Frontal cortex (tissue), 4 donors: ENCODE measurements around the gene CD2BP2. TPM values are rescaled to one million over a fixed set of nuclear protein-coding genes. Genes with fewer than 3 reads are reported as not detected.

ENCODE experiments used
- DNase-seq, 2 donors: peaks; one replicate each; pipeline ENCODE4 v3.0.0; 2012; ENCODE audit warnings: low spot score in 2 of 2
- FAIRE-seq: peaks from 2 replicates; lab custom pipeline; 2012; peaks lifted over from hg19 to GRCh38; lab: Jason Lieb, UNC
- total RNA-seq: library from RNA; depleted of rRNA; stranded (reverse); fragments of >200 nt; gene quantifications from one replicate; pipeline ENCODE4 v1.2.3, GENCODE V29; 2014
- donor health status: control.
- donor health status: control.
- donor health status: control.

Gene CD2BP2
- total RNA-seq, 1 donor from 2014 or later, result 38.7 TPM

DNA sequence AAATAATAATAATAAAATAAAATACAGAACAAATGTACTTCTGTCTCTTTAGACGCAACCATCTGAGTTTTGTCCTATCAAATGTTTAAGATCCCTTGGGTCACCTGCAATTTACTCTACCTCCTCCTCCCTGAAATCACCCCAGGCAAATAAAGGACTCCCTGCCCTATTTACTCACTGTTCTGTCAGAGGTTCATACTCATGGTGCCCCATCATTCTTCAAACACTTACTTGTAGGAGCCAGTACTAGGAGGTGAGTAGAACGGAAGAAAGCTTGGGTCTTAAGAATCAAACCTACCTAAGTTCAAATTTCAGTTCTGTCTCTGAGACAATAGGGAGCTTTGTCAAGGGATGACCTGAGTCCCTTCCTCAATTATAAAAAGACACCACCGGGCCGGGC, 11.4 kb upstream of the CD2BP2 start:
- FAIRE-seq (no peak), DNase-seq (no peak)

DNA sequence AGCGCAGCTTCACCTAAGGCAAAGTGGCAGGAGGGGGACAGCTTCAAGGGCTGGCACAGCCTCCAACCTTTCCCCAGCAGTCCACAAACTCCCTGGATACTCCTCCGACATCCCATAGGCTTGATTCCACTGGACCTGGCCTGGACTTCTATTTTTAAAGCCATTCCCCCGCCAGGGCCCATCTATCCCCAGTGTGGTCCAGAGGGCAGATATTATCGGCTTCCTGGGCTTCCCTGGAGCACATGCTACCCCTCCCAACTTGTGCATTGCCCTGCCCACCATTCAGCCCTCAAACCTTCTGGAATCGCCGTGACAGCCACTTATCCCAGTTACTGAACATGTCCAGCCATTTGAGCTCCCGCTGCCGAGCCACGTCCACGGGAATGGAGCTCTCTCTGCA, 10.1 kb upstream of the CD2BP2 start:
- FAIRE-seq (no peak), DNase-seq (no peak)

DNA sequence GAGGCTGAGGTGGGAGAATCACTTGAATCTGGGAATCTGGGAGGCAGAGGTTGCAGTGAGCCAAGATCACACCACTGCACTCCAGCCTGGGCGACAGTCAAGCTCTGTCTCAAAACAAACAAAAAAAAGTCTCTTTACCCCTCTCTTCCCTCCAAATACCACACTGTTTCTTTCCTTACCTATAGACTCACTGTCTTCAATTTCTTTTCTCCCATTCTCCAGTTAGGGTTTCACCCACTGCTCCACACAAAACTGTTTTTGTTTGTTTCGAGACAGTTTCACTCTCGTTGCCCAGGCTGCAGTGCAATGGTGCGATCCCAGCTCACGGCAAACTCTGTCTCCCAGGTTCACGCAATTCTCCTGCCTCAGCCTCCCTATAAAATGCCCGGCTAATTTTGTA, 6.1 kb upstream of the CD2BP2 start:
- DNase-seq (no peak), FAIRE-seq (no peak)

DNA sequence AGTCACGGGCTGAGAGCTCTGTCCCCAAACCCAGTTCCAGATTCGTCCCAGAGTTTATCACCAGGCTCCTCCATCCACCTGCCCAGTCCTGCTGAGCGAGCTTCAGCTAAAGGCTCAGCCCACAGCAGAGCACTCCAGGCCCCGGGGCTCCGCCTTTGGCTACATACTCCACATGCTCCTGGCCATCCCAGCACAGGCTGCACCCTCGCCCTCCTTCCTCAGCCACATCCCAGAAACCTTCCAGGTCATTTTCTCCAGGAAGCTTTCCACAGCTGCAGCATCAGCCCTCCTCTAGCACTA, 4.7 kb upstream of the CD2BP2 start:
- no peak for DNase-seq
- no peak for FAIRE-seq

DNA sequence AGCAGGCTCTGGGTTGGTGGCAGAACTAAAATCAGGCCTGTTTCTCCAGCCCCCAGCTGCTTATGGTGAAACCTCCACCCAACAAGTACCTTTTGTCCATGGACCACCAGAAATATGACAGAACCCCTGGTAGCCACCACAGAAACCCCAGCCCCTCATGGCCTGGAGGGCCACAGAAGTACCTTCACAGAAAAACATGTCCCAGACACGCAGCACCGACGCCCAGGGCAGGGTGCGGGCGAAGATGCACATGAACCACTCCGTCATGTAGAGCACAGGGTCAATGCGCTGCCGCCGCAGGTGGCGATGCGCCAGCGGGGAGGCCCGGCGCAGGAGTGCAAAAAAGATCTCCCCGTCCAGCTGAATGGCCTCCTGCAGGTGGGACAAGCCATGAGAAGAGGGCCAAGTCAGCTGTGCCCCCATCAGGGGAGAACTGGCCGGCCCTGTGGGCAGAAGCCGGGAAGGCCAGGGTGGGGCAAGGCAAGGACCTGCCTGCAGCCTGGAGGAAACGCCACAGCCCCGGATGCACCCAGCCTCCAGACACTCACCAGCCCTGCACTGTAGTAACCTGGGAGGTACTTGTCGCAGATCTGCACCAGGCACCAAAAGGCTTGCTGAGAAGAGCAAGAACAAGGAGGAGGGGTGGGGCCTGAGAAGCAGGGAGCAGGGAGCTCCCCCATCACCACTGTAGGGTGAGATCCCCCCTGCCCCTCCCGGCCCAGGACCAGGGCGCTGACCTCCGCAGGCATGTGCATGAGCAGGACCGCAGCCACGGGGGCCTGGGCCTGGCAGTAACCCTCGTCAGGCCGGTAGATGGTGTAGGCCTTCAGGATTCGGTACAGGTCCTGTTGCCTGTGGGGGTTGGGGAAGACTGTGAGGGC, 4.1 kb upstream of the CD2BP2 start:
- DNase-seq (no peak), FAIRE-seq (no peak)

DNA sequence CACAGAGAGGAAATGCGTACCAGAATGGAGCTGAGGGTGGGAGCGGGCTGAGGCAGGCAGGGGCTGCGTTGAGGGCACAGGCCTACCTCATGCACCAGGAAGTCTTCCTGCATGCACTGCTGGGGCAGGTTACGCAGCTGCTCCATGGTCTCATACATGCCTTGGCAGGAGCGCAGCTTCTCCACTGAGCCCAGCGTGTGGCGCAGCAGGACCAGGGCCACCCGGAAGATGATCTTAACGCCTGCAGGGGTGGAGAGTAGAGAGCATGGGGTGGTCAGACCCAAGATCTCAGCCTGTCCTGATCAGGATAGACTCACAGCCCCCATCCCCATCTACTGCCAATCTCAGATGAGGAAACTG, 3.4 kb upstream of the CD2BP2 start:
- DNase-seq (no peak), FAIRE-seq (no peak)

DNA sequence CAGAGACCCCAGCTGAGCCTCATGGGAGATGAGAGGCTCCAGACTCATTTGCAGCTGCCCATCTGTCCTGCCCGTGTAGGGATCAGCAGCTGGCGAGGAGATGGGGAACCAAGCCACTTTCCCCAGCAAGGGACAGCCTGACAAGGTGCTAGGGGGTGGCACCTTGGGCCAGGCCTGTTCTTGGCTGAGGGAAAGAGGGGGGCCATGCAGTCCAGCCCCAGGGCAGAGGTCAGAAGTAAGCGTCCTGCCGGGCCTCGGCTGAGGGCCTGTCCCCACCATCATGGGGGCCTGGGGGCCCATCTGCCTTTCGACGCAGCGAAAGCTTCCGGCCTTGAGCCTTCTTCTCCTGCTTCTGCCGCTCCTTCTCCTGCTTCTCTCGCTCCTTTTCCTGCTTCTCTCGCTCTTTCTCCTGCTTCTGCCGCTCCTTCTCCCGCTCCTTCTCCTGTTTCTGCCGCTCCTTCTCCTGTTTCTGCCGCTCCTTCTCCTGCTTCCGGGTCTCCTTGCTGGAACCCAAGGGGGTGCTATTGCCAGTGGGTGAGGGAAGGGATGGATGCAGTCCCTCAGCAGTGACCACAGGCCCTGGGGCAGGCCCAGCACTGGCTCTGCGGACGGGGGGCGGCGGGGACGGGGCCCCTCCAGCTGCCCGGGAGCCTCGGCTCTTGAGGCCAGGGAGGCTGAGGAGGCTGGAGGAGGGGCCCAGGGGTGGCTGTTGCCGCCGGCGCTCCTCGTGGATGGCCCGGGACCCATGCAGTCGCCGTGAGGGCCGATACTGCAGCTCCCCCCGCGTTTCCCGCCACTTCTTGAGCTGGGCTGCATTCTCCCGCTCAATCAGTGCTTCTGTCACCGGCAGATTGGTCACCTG, 2.8 kb upstream of the CD2BP2 start:
- DNase-seq, result no peak
- FAIRE-seq, result no peak

DNA sequence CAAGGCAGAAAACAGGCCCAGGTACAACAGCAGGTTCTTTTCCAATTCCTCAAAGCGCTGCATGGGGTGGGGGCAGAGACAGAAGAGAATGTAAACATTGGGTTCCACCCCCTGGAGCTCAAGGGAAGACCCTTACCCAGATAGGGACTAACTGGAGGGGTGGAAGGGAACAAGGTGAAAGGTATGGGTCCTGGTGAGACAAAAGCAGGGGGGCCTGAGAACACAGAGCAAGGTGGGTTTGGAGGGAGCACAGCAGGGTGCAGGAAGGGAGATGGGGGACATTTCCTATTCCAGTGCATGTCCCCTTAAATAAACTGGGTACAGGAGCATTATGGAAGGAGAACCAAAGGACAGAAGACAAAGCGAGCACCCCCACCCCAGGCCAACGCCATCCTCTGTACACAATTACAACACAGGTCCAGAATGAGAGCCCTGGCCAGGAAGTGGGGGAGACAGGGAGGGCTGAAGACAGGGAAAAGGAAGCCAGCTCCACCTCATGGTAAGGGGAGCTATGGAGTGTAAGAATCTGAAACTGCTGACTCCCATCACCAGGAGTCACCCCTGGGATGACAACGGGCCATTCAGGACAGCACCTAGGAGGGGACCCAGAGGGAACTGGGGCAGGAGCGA, 2.1 kb upstream of the CD2BP2 start:
- no peak for FAIRE-seq
- no peak for DNase-seq

DNA sequence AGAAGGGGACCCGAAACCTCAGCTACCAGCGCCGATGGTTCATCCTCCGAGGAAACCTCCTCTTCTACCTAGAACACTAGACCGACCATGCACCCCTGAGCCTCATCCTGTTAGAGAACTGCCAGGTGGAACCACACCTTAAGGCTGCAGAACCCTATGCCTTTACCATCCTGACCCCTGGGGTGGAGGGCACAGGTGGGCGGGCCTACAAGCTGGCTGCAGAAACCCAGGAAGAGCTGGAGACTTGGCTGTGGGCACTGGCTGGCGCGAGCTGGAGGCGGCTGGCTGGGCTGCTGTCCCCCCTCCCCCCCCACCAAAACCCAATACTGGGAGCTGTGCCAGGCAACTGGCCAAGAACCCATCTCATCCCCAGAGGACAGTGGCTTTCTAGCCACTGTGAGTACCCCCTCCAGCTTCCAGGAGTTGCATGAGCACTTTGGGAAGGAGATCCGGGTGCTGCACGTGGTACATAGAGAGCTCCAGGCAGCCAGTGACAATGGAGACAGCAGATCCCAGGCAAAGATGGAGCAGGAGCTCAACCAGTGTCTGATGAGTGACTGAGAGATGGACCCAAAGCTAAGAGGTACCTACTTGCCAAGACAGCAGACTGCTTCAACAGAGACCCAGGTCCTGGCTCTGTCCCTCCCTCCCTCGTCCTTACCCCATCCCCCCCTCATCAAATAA, 1.4 kb upstream of the CD2BP2 start:
- DNase-seq, result peak in 1 of 2 donors; percentile 50
- no peak for FAIRE-seq

DNA sequence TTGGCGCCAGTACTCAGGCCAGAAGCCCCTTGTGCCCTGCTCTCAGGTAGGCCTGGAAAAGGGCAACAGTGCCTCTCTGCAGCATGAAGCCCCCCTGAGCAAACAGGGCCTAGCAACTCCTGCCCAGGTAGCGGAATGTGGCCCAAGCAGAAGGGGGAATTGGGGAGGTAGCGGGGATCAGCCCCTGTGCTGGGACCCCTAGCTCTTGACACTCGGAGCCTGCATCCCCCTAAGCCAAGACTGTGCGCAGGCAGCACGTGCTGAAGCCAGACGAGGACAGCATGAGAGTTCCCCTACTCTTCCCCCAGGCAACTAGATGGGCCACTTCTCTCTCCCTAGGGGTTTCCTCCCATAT, 823 bp upstream of the CD2BP2 start:
- DNase-seq (no peak), FAIRE-seq (no peak)

DNA sequence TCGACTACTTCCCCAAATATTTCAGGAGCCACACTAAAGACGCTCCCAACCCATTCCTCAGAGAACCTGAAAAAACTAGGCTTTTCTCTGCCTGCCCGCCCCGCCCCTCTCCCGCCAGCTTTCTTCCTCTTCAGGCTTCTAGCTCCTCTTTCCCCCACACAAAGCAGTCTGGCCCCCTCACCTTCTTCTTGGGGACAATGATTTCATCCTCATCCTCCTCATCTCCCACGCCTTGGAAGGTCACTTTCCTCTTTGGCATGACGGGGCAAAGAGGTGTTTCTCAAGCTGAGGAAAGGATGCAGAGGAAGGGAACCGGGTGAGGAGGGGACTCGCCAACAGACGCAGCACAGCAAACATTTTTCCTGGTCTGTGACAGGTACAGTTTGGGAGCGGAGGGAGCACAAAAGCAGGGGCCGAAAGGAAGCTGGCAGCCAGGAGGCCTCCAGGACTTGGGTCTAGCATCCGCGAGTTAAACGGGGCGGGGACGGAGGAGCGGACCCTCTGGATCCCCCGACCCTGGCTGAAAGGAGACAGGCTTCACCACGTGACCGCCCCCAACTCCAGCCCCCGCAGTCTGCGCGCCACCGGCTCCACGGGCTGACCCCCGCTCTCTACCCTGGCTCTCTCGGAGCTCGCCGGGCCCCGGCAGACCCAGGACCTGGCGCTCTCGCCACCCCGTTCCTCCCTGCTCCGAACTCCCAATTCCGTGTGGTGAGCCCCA, 525 bp downstream of the CD2BP2 start:
- DNase-seq (no peak), FAIRE-seq (no peak)

DNA sequence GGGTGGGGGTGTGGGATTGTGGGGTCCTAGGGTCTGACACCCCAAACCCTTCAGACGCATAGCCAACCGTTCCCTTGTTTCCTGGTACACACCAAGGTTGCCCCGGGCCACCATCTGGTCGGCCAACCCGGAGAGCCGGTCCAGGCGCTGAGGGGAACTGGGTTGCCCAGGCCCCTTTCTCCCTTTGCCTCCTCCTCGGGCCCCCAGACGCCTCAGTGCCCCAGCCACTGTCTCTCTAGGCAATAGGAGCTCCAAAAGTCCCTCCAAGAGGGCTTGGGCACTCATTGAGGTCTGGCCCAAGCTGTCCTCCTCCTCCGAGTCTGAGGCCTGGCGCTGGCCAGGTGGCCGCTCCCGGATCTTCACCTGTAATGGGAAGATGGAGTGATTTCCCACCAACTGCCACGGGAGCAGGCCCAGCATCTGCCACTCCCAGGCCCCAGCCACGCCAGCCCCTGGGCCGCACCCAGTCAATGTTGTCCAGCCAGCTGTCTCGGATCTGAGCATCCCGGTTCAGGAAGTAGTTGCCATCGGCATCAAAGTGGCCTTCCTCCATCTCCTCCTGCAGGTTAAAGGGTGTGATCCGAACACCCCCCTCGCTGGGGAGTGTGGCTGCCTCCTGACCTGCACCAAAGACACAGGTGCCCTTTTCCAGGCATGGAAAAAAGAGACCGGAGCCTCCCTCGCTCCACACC, 1.5 kb downstream of the CD2BP2 start:
- FAIRE-seq, result no peak

DNA sequence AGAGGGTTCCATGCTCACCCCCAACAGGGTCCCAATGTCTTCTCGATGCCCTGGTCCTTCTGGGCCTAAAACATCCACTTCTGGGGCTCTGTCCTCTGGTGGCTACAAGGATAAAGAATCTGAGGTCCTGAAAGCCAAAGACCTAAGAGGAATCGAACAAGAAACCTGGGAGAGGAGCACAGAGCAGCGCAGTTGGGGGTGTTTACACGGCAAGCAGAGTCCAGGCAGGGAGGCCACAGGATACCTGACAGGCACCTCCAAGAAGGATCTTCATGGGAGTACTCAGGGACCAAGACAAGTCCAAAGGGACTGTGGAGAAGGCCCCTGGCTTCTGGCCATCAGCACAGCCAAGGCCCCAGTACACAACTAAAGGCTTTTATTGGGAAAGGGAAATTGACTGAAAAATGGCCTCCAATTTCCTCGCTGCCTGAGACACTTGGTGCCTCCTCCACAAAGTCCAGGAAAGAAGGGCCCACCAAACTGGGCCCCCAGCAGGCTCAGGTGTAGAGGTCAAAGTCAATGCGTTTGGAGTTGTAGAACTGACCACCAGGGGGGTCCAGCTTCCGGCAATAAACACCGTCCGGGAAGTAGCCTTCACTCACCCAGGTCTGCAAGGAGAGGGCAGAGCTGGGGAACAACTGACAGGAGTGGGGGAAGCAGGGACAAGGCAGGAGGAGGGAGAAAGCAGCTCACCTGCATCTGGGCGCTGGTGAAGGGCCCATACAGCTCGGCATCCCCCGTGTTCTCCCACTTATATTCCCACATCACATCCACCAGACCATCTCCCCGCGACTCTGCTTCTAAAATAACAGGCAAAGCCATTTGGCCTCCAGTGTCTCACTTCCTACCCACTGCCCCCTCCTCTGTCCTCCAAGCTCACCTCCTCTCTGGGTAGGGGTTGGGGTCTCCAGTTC, 2.4 kb downstream of the CD2BP2 start:
- DNase-seq, result no peak
- FAIRE-seq, result no peak

More for the DNA sequence above, 1.5 kb downstream of the CD2BP2 start:
- no peak for DNase-seq

DNA sequence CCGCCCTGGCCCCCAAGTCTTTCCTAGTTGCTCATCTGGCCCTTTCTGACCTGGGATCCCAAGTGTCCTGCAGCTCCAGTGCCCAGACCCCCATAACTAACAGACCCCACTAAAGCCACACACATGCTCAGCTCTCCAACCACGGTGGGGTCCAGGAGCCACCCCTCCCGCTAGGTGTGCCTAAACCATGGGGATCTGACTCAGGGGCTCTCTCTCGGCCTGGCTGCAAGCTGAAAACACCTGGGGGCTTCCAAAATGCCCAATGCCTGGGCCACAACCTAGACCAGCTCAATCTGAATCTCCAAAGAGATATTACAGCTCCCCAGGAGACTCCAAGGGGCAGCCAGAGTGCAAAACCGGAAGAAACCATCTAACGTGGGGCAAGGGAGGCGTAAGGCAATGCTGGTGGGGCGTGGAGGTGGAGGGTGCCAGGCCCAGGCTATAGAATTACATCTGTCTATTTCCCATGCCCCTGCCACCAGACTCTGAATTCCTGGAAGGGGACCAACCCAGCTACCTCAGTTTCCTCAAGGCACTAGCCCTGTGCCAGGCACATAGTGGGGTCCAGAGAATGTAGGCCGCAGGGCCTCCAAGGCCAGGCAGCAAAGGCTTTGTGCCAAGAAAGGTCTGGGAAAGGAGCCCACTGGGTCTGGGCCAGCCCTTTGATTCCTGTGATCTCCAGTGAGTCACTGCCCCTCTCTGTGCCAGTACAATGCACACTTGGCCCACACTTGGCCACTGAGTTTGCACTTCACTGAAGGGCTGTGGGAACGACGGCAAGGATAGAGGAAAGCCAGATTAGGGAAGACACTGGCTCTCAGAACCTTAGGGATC, 3.3 kb downstream of the CD2BP2 start:
- FAIRE-seq (no peak), DNase-seq (peak; percentile 54 to 72)

DNA sequence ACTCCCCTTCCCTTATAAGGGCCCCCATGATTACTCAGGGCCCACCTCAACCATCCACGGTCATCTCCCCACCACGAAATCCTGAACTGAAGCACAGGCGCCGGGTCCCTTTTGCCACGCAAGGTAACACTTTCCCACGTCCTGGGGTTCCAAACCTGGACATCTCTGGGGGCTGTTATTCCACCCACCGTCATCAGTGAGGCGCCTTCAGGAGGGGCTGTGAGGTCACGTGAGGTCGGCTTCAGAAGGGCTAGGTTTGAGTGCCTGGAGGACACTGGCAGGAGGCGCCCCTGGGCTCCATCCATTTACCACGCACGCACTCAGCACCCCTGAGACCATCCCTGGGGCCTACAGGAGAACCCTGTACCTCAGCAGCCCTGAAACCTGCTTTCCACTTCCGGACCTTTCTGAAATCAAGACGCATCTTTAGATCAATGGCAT, 4.1 kb downstream of the CD2BP2 start:
- FAIRE-seq (no peak), DNase-seq (no peak)

DNA sequence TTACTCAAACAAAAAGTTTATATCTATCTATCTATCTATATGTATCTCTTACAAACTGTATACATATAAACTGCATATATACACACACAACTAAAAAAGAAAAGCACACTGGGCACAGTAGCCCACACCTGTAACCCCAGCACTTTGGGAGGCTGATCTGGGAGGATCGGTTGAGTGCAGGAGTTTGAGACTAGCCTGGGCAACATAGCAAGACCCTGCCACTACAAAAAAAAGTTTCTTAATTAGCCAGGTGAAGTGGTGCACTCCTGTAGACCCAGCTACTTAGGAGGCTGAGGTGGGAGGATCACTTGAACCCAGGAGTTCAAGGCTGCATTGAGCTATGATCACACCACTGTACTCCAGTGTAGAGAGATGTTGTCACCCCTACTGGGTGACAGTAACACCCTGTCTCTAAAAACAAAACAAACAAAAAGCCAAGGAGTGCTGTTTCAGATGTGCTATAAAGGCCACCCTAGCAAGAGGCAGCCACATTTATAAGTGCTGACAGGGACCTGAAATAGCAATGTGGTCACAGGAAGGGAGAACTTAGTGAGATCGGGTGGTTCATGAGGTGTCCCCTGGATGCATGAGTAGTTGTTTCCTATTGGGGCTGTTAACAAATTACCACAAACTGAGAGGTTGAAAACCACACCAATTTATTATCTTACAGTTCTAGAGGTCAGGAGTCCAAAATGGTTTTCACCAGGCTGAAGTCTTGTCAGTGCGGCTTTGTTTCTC, 4.8 kb downstream of the CD2BP2 start:
- DNase-seq, result no peak
- FAIRE-seq, result no peak

DNA sequence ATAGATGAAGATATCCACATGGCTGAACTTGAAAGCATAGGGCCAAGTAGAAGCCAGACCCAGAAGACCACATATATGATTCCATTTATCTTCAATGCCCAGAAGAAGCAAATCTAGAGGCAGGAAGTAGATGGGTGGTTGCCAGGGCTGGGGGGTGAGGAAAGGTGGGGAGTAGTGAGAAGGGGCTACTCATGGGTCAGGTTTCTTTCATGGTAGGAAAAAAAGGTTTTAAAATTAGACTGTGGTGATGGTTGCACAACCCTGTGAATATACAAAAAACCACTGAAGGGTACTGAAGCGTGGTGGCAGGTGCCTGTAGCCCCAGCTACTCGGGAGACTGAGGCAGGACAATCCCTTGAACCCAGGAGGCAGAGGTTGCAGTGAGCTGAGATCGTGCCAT, 5.4 kb downstream of the CD2BP2 start:
- no peak for FAIRE-seq
- no peak for DNase-seq
